HepG2 (cell line): ENCODE data around the gene SYS1. TPM values are rescaled to one million over a fixed set of nuclear protein-coding genes. Genes with fewer than 3 reads are reported as not detected.
A peak's percentile ranks its signal among the peaks of the same experiment; 100 is the strongest.

ENCODE experiments used
- ATF2 ChIP-seq: sonication (generic); formaldehyde crosslinking; IDR thresholded peaks from 2 replicates; pipeline ENCODE4 v1.4.0; 2020; ENCODE audit warnings: missing genetic modification reagents
- BRCA1 ChIP-seq: sonication (generic); formaldehyde crosslinking; IDR thresholded peaks from 2 replicates; pipeline ENCODE4 v1.4.0; 2020; ENCODE audit warnings: missing genetic modification reagents
- CREB3 ChIP-seq: sonication (generic); formaldehyde crosslinking; IDR thresholded peaks from 2 replicates; pipeline ENCODE4 v1.5.0; 2020; ENCODE audit warnings: missing genetic modification reagents
- DZIP1 ChIP-seq: sonication (generic); formaldehyde crosslinking; IDR thresholded peaks from 2 replicates; pipeline ENCODE4 v1.5.0; 2020; ENCODE audit warnings: mild to moderate bottlenecking, missing genetic modification reagents
- JUNB ChIP-seq: sonication (generic); formaldehyde crosslinking; IDR thresholded peaks from 2 replicates; pipeline ENCODE4 v1.8.0; 2022; ENCODE audit warnings: missing genetic modification reagents, mild to moderate bottlenecking, borderline replicate concordance
- KDM4B ChIP-seq: sonication (generic); formaldehyde crosslinking; IDR thresholded peaks from 2 replicates; pipeline ENCODE4 v1.4.0; 2020; ENCODE audit warnings: missing genetic modification reagents
- KIAA2018 ChIP-seq: sonication (generic); formaldehyde crosslinking; IDR thresholded peaks from 2 replicates; pipeline ENCODE4 v1.5.0; 2020; ENCODE audit warnings: mild to moderate bottlenecking, missing genetic modification reagents, borderline replicate concordance
- NFIC ChIP-seq: IDR thresholded peaks from 2 replicates; pipeline ENCODE4 v1.6.1; 2012; ENCODE audit warnings: mild to moderate bottlenecking, low read length, inconsistent platforms
- RBM22 ChIP-seq: fragments of 200-400 bp; formaldehyde crosslinking; optimal IDR thresholded peaks from 2 replicates; pipeline ENCODE3; 2017; ENCODE audit warnings: mild to moderate bottlenecking, low read length, moderate library complexity
- RNF2 ChIP-seq: fragments of 450-650 bp; conservative IDR thresholded peaks from 2 replicates; pipeline ENCODE4 v1.6.1; 2016; ENCODE audit warnings: low read depth
- SKI ChIP-seq: fragments of 450-650 bp; IDR thresholded peaks from one replicate; pipeline ENCODE4 v1.6.1; 2018; ENCODE audit warnings: mild to moderate bottlenecking; ENCODE audit not compliant: partially characterized antibody
- YY1 ChIP-seq: IDR thresholded peaks from 2 replicates; pipeline ENCODE4 v1.6.1; 2011; ENCODE audit warnings: low read length, low read depth, moderate library complexity, mild to moderate bottlenecking; ENCODE audit not compliant: insufficient read depth, insufficient replicate concordance
- ZEB1 ChIP-seq: IDR thresholded peaks from 2 replicates; pipeline ENCODE4 v1.6.1; 2012; ENCODE audit warnings: mild to moderate bottlenecking, low read depth, inconsistent platforms; ENCODE audit not compliant: insufficient replicate concordance
- ZNF547 ChIP-seq: sonication (generic); formaldehyde crosslinking; IDR thresholded peaks from 2 replicates; pipeline ENCODE4 v1.5.1; 2020; ENCODE audit warnings: mild to moderate bottlenecking, missing genetic modification reagents
- ZNF720 ChIP-seq: sonication (generic); formaldehyde crosslinking; IDR thresholded peaks from 2 replicates; pipeline ENCODE4 v1.4.0; 2020; ENCODE audit warnings: missing genetic modification reagents
- polyA plus RNA-seq, 8 experiments: library from polyadenylated mRNA; depleted of rRNA in 3 of 8; stranded (reverse) in 7 of 8; unstranded in 1 of 8; fragments of >200 nt; fragmentation: Illumina TruSeq in 4 of 8; extraction: Trizol in 4 of 8; gene quantifications; 2 replicates each; pipeline versions ENCODE4 v1.2.1 to v1.2.3, GENCODE V29; 2011 to 2016; ENCODE audit warnings: low read depth in 4 of 8, missing spikeins in 1 of 8, mixed read lengths in 1 of 8; ENCODE audit not compliant: insufficient read depth in 1 of 8
- total RNA-seq, 5 experiments: library from RNA; depleted of rRNA; stranded (reverse); fragments of >200 nt; fragmentation: Illumina TruSeq; extraction: Trizol; gene quantifications; 2 replicates each; pipeline ENCODE4 v1.2.3, GENCODE V29; 2016; ENCODE audit warnings: low read depth in 1 of 5

SYS1 gene
- total and polyA plus RNA-seq, 2 of the 13 experiments (the other 11 are each of a cell fraction or from before 2014, with no cell fraction given) = 38.3 to 65.6 TPM

- TF ChIP-seq KIAA2018 (CRISPR knock-in tag) = no peak
- TF ChIP-seq RNF2 = no peak
- no peak for TF ChIP-seq ZNF720 (CRISPR knock-in tag)
- no peak for TF ChIP-seq ATF2 (CRISPR knock-in tag)
- no peak for TF ChIP-seq BRCA1 (CRISPR knock-in tag)
- TF ChIP-seq ZEB1 = no peak
- no peak for TF ChIP-seq NFIC
- no peak for TF ChIP-seq DZIP1 (CRISPR knock-in tag)
- TF ChIP-seq KDM4B = 0 out of 2 replicates have a peak, but pooled peaks have one; percentile 19
- peak; percentile 20 for TF ChIP-seq RBM22
- TF ChIP-seq JUNB (CRISPR knock-in tag) = no peak
- peak; percentile 21 for TF ChIP-seq SKI
- 0 out of 2 replicates have a peak, but pooled peaks have one; percentile 46 for TF ChIP-seq CREB3 (CRISPR knock-in tag)
- no peak for TF ChIP-seq YY1
- peak; percentile 21; the same call in 1 of the 2 replicates for TF ChIP-seq ZNF547
Measured at GRCh38 chr20:45338121-45339030, 24.6 kb upstream of the SYS1 start (continued).
